Calu3 (cell line): ENCODE data around the gene AR. TPM values are rescaled to one million over a fixed set of nuclear protein-coding genes. Genes with fewer than 3 reads are reported as not detected.

ENCODE experiments used
- BruUV-seq: library from RNA; stranded (reverse); fragments of 400-500 nt; replicated peaks from 2 replicates; lab custom pipeline; 2021; lab: Mats Ljungman, UMichigan
- CTCF ChIA-PET: fragments of 300-600 bp; sonication (Branson Sonifier 250); formaldehyde crosslinking; loops from one replicate; lab custom pipeline; 2022; ENCODE audit warnings: antibody characterized with exemption; lab: Charles Lee
- DNase-seq: peaks from one replicate; pipeline ENCODE4 v3.0.0; 2022
- H3K27ac Mint-ChIP-seq: one replicate; pipeline ENCODE4 v1.8.0; 2022; ENCODE audit warnings: mixed read lengths; ENCODE audit not compliant: unreplicated experiment
- H3K27me3 Mint-ChIP-seq: one replicate; pipeline ENCODE4 v1.8.0; 2022; ENCODE audit warnings: mixed read lengths; ENCODE audit not compliant: unreplicated experiment
- H3K36me3 Mint-ChIP-seq: one replicate; pipeline ENCODE4 v1.8.0; 2022; ENCODE audit warnings: mild to moderate bottlenecking, moderate library complexity, mixed read lengths; ENCODE audit not compliant: insufficient read depth, unreplicated experiment
- H3K4me1 Mint-ChIP-seq: one replicate; pipeline ENCODE4 v1.8.0; 2022; ENCODE audit warnings: mild to moderate bottlenecking, low read depth, mixed read lengths; ENCODE audit not compliant: unreplicated experiment
- H3K4me3 Mint-ChIP-seq: one replicate; pipeline ENCODE4 v1.8.0; 2022; ENCODE audit warnings: mild to moderate bottlenecking, low read depth, moderate library complexity, mixed read lengths; ENCODE audit not compliant: unreplicated experiment
- H3K9me3 Mint-ChIP-seq: one replicate; pipeline ENCODE4 v1.8.0; 2022; ENCODE audit warnings: low read depth, mixed read lengths; ENCODE audit not compliant: unreplicated experiment
- intact Hi-C: fragments of 100-400 bp; cut with micrococcal nuclease; formaldehyde crosslinking; loops from one replicate; pipeline ENCODE4 v1.10.0; 2022; ENCODE audit not compliant: unreplicated experiment
- total RNA-seq: library from RNA; stranded (reverse); gene quantifications from 2 replicates; pipeline ENCODE4 v1.2.3, GENCODE V29; 2022
- TF ChIP-seq, protein P1 (sequence below): fragments of 200-600 bp; IDR thresholded peaks from one replicate; pipeline ENCODE4 v1.8.0; 2022; ENCODE audit warnings: antibody characterized with exemption; ENCODE audit not compliant: unreplicated experiment

AR gene
- total RNA-seq, 1 experiment from 2014 or later = 0.83 TPM

DNA sequence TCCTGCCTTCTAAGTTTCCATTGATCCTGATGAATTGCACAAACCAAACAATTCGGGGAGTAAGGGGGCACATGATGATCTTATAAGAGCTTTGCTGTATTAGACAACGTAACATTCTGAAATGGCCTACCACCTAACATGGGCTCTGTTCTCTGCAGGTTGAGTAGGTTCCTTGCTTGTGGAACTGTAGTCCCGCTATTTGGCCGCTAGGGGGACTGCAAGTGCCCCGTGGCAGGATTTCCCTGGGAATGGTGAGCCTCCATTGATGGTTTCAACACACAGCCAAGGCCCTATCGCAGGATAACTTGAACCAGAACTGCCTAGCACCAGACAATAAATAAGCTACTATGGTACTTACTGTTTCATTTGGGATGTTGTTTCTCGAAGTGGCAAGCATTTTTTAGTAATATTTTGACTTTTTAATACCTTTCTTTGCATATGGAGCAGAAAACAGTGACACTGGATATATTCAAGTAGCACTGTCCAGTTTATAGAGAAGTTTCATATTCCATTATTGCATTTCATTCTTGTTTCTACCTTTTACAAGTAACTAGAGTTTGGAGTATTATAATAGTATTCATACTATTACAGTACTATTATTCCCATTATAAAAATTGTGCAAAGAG lies 11.9 kb downstream of the AR start:
- H3K27ac Mint-ChIP-seq = no peak overlapping the region
- TF ChIP-seq, protein P1, sequence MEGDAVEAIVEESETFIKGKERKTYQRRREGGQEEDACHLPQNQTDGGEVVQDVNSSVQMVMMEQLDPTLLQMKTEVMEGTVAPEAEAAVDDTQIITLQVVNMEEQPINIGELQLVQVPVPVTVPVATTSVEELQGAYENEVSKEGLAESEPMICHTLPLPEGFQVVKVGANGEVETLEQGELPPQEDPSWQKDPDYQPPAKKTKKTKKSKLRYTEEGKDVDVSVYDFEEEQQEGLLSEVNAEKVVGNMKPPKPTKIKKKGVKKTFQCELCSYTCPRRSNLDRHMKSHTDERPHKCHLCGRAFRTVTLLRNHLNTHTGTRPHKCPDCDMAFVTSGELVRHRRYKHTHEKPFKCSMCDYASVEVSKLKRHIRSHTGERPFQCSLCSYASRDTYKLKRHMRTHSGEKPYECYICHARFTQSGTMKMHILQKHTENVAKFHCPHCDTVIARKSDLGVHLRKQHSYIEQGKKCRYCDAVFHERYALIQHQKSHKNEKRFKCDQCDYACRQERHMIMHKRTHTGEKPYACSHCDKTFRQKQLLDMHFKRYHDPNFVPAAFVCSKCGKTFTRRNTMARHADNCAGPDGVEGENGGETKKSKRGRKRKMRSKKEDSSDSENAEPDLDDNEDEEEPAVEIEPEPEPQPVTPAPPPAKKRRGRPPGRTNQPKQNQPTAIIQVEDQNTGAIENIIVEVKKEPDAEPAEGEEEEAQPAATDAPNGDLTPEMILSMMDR = peak; percentile 53
- no peaks in the 10 kb centered on the region for H3K4me1 Mint-ChIP-seq
- H3K27me3 Mint-ChIP-seq = no peaks in the 10 kb centered on the region
- BruUV-seq = no TSS peak
- peaks cover 2% of the 10 kb centered on the region for H3K9me3 Mint-ChIP-seq
- intact Hi-C loops = loop anchor here (5.0 kb wide), 1 partner anchor 592 kb away; no protein-coding TSS in a partner anchor
- CTCF ChIA-PET = no interaction called here
- no peaks in the 10 kb centered on the region for H3K36me3 Mint-ChIP-seq
- peak; percentile 41 for DNase-seq
- H3K4me3 Mint-ChIP-seq = no peak overlapping the region

GRCh38 chrX:67558267-67558666 lies 14.4 kb downstream of the AR start:
- CTCF ChIA-PET = no interaction called here
- intact Hi-C loops = loop anchor here (5.0 kb wide), 1 partner anchor 589 kb away; no protein-coding TSS in a partner anchor
- Mint-ChIP-seq H3K27ac (no peak overlapping the region), H3K4me3 (no peak overlapping the region), H3K36me3 (no peaks in the 10 kb centered on the region), H3K9me3 (no peaks in the 10 kb centered on the region), H3K4me1 (no peaks in the 10 kb centered on the region), H3K27me3 (no peaks in the 10 kb centered on the region)
- TF ChIP-seq, protein P1 = no peak
- no TSS peak for BruUV-seq
- DNase-seq = no peak

DNA sequence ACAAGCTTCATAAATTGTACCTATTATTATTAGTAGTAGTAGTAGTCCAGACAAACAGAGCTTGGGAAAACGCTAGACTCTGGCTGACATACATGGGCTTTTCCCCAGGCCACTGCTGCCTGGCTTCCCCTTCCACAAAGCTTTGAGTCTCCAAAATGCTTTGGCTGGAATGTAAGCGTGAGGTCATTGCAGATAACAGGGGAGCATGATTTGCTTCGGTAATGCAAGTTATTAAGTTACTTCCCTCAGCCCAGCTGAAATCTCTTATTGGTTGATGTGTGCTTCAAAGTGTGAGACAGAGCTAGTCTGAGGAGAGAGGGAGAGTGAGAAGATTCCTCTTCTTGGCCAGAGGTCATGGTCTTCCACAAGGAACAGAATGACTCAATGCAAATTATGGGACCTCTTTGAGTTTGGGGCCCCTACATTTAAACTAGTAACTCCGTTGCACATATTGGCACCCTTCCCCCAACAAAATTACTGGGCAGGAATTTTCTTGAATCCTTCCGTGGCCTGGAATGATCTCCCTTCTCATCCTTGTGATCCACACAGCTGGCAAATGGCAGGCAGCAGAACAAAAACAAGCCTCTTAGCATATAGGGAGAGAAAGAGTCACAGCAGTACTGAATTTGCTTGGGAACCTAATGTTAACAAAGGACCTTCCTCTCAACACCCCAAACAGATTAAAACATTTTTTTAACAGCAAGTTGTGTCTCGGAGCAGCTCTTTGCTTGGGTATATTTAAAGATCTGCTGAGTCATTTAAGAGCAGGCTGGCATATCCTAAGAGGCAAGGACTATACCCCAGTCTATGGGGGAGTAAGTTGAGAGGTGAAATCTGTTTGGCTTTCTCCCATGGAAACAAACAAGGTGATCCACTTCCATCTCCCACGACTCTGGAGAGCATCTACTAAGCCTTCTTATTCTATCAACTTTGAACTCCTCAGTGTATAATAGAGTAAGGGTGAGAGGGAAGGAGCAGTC lies 19.9 kb downstream of the AR start:
- H3K36me3 Mint-ChIP-seq = no peaks in the 10 kb centered on the region
- DNase-seq = no peak
- H3K4me3 Mint-ChIP-seq = no peak overlapping the region
- no TSS peak for BruUV-seq
- H3K27me3 Mint-ChIP-seq = no peaks in the 10 kb centered on the region
- intact Hi-C loops = no loop called here
- CTCF ChIA-PET = no interaction called here
- no peaks in the 10 kb centered on the region for H3K4me1 Mint-ChIP-seq
- H3K27ac Mint-ChIP-seq = no peak overlapping the region
- TF ChIP-seq, protein P1 = no peak
- no peaks in the 10 kb centered on the region for H3K9me3 Mint-ChIP-seq

- TF ChIP-seq, protein P1 = no peak
- CTCF ChIA-PET = no interaction called here
- Mint-ChIP-seq H3K4me3 (no peak overlapping the region), H3K4me1 (no peaks in the 10 kb centered on the region), H3K36me3 (no peaks in the 10 kb centered on the region), H3K9me3 (no peaks in the 10 kb centered on the region), H3K27me3 (no peaks in the 10 kb centered on the region), H3K27ac (no peak overlapping the region)
- intact Hi-C loops = no loop called here
- no TSS peak for BruUV-seq
- no peak for DNase-seq
These were observed 20.7 kb downstream of the AR start for GRCh38 chrX:67564475-67564874.
